Occipital lobe (tissue), 2 donors: ENCODE data around the gene PLA2G3. TPM values are rescaled to one million over a fixed set of nuclear protein-coding genes. Genes with fewer than 3 reads are reported as not detected.

ENCODE experiments used
- DNase-seq: peaks from one replicate; lab custom pipeline; 2025; lab: John Stamatoyannopoulos, UW
- total RNA-seq: library from RNA; depleted of rRNA; stranded (reverse); fragments of >200 nt; gene quantifications from one replicate; pipeline ENCODE4 v1.2.3, GENCODE V29; 2014

PLA2G3 gene
- total RNA-seq, 1 donor from 2014 or later, result not detected

GRCh38 chr22:31148953-31149627, 8.8 kb upstream of the PLA2G3 start:
- DNase-seq, result peak; percentile 14

DNA sequence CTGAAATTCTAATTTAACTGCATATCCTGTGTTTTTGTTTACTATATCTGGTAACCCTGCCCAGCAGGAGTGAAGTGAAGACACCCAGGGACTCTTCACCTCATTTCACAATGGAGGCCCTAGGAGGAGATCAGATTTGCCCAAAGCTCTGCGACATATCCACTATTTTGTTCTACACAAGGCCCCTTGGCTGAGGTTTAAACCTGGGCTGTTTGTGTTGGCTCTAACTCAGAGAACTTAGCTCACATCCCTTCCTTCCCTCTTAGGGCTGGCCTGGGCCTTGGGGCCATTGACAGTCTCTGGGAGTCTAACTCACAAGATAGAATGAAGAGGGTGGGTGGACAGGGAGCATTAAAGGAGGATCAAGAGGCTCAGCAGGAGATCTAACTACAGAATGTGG, 8.2 kb upstream of the PLA2G3 start:
- DNase-seq, result no peak

DNA sequence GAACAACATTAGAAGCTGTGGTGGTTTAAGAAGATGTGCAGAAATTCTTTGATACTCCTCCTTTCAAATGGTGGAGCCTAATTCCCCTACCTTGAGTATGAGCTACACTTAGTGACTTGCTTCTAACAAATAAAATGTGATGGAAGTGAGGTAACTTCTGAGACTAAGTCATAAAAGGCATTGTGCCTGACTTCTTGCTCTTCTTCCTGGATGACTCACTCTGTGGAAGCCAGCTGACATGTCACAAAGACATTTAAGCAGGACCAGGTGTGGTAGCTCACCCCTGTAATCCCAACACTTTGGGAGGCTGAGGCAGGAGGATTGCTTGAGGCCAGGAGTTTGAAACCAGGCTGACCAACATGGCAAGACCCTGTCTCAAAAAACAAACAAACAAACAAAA, 3.9 kb upstream of the PLA2G3 start:
- no peak for DNase-seq

- no peak for DNase-seq
Observed at GRCh38 chr22:31143537-31143936, 3.2 kb upstream of the PLA2G3 start.

DNA sequence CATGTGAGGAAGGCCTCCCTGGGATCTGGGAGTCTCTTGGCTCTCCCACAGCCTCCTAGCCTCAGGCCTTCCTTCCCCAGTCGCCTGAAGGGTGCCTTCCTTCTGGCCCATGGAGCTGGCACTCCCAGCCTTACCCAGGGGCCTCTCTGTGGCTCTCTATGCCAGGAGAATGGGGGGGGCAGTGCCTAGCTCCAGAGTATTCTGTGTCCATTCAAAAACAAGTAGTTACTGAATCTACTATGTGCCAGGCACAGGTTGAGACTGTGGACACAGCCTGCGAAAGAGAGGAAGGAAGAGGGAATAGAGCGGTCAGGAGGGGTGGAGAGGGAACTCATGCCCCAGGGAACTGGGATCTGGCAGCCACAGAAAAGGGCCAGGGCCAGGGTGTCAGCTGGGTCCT, 2.7 kb upstream of the PLA2G3 start:
- DNase-seq, result no peak

DNA sequence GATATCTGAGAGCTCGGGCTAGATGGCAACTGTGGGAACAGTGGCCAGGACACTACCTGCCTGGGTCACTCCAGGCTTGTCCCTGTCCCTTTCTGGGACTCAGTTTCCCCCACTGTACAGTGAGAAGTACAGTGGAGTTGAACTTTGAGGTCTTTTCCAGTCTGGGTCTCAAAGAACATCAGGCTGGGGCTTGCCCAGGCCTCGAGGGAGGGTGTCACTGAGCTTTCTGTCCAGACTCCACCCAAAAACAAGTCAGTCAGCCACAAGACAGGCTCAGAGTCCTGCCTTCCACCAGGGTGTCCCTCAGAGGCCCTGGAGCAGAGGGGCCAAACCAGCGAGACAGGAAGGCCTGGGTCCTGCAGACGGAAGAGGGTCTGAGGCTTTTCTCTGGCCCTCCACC, 2.0 kb upstream of the PLA2G3 start:
- no peak for DNase-seq

DNA sequence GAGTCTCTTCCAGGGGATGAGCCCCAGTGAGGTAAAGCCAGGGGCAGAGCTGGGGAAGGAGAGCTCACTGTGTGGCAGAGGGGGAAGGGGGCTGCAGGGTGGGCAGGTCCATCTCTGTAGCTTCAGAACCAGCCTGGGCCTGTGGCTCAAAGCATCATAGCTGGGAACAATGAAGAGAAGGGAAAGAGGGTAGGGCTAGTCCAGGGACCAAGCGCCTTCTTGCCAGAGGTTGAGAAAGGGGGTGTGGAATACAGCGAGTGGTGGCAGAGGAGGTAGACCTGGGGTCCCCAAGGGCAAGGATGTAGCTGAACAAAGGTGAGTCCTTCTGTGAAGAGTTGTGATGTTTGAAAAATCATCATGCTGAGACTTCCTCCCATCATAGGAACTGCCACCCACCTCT, 1.2 kb upstream of the PLA2G3 start:
- no peak for DNase-seq

- no peak for DNase-seq
Observed at GRCh38 chr22:31140746-31141145, 438 bp upstream of the PLA2G3 start.

DNA sequence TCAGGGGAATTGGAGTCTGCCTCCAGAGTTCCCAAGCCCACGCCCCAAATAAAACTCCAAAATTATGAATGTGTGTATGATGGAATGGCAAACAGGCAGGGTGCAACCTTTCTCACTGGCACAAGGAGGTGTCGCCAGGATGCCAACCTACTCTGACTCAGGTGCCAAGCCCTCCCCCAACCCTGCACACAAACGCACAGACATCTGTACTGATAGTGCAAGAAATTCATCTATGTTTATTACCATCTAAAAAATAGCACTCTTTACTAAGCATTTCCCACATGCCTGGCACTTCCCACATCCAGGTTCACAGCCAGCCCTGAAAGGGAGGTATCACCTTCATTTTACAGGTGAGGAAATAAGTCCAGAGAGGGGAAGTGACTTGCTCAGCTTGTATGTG, 1.2 kb downstream of the PLA2G3 start:
- DNase-seq, result no peak

GRCh38 chr22:31138126-31138525, 2.2 kb downstream of the PLA2G3 start:
- no peak for DNase-seq

DNA sequence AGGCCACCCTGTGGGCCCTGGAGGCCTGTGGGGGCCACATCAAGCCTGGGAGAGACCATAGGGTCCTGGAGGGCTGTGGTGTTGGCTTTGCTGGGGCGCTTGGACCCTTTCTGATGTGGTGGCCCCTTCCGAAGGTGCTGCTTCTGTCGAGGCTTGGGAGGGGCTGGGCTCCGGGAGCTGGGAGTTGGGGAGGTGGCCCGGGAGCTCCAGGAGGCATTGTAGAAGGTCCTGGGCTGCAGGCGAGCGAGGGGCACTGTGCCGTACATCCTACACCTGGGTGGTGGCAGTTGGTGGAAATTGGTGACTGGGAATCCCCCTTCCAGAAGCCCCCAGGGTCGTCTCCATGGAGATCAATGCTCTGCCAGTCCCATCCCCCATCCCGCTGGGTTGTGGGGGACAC, 2.6 kb downstream of the PLA2G3 start:
- DNase-seq, result no peak

- DNase-seq, result no peak
Observed at GRCh38 chr22:31136711-31137110, 3.6 kb downstream of the PLA2G3 start.

- DNase-seq, result no peak
Observed at GRCh38 chr22:31136155-31136554, 4.2 kb downstream of the PLA2G3 start.

DNA sequence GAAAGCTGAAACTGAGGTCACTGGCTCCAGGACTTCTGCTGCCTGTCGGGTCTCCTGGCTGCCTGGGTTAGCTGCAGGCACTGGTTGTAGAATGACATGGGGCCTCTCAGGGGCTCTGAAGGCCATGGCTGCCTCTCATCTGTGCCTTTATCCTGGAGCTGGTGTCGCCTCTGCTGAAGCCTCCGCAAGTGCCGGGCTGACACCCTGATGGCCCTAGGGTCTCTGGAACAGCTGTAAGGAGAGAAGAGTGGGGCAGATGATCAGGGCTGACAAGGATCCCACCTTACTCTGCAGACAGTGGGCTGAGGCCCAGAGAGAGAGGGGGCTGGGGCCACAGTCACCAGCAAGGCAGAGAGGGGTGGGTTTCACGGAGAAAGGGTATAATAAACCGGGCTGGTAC, 4.6 kb downstream of the PLA2G3 start:
- DNase-seq, result no peak

DNA sequence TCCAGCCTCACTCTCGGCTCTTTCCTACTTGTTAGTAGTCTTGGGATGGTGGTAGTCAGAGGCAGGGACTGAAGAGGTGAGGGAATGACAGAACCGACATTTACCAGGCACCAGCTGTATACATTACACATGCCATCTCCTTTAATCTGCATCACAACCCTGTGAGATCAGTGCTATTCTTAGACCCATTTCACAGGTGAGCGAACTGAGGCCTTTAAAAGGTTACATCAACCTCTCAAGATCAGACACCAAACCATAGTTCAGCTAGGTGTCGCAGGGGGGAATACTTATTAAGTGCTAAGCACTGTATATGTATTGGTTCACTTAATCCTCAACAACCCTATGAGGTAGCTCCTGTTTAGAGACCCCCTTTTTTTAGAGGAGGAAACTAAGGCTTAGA, 5.6 kb downstream of the PLA2G3 start:
- no peak for DNase-seq

GRCh38 chr22:31133911-31134310, 6.4 kb downstream of the PLA2G3 start:
- DNase-seq, result no peak

DNA sequence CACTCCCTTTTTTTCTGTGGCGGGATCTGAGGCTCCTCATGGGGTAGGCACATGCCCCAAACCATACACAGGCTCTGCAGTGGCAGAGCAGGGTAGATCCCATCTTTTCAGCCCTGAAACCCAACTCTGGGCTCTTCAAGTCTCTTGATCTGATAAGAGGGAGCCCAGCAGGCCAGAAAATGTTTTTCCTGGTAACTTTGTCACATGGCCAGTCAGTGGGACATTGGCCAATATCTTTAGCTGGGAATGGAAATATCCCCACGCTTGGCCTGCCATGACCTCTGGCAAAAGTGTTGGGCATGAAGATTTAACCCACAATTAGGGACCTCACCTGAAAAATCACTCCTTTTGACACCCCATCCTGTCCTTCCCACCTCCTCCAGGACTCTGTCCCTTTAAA, 9.4 kb downstream of the PLA2G3 start:
- DNase-seq, result no peak

GRCh38 chr22:31128156-31128555, 12.2 kb downstream of the PLA2G3 start:
- no peak for DNase-seq

DNA sequence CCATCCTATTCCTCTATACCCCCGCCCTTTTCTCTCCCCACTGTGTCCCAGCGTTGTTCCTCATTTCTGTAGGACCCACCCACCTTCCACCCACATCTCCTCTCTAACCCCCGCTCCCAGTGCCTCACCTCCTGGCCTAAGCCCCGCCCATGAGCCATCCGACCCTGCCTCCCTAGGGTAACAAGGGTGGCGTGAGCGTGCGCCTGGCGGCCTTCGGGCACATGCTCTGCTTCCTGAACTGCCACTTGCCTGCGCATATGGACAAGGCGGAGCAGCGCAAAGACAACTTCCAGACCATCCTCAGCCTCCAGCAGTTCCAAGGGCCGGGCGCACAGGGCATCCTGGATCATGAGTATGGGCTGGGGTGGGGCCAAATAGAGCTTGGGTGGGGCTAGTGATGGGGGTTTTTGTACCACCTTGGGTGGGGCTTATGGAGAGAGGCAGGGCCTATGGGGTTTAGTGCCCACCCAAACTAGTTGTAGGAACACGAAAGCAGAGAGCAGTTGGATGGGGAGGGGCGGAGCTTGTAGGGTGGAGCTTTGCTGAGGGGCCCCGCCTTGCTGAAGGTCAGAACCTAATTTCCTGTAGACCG, 13.0 kb downstream of the PLA2G3 start:
- no peak for DNase-seq

DNA sequence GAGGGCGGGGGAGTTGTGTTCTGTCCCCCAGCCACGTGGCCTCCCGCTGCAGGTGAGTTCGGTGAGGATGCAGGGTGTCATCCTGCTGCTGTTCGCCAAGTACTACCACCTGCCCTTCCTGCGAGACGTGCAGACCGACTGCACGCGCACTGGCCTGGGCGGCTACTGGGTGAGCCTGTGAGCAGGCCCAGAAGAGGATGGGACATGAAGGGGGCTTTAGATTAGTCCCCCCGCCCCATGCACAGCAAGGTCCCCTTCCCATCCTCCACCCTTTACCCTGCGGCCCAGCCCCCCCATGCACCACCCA, 13.5 kb downstream of the PLA2G3 start:
- DNase-seq, result no peak

- no peak for DNase-seq
Observed at GRCh38 chr22:31126128-31126868, 14.0 kb downstream of the PLA2G3 start.

DNA sequence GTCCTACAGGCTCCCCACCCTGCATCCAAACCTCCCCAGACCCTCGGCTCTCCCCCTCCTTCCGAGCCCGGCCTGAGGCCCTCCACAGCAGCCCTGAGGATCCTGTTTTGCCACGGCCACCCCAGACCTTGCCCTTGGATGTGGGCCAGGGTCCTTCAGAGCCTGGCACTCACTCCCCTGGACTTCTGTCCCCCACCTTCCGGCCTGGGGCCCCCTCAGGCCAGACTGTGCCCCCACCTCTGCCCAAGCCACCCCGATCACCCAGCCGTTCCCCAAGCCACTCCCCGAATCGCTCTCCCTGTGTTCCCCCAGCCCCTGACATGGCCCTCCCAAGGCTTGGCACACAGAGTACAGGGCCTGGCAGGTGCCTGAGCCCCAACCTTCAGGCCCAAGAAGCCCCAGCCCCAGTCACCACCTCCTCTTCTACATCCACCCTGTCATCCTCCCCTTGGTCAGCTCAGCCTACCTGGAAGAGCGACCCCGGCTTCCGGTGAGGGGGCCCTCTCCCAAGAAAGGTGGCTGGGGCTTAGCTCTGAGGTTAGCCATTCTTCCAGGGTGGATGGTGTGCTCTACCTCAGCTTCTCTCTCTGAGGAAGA, 14.7 kb downstream of the PLA2G3 start:
- DNase-seq, result no peak
